Activated CD4-positive, CD25-positive, alpha-beta regulatory T cell treated with anti-CD3 and anti-CD28 coated beads, Interleukin-2, amount 50 U/mL, for 16 hours (primary cell): ENCODE results near the gene CLCN7.

ENCODE experiments used
- DNase-seq: peaks from one replicate; pipeline ENCODE4 v3.0.0-alpha.2; 2020; ENCODE audit warnings: low read depth, low spot score

The CLCN7 gene

DNA sequence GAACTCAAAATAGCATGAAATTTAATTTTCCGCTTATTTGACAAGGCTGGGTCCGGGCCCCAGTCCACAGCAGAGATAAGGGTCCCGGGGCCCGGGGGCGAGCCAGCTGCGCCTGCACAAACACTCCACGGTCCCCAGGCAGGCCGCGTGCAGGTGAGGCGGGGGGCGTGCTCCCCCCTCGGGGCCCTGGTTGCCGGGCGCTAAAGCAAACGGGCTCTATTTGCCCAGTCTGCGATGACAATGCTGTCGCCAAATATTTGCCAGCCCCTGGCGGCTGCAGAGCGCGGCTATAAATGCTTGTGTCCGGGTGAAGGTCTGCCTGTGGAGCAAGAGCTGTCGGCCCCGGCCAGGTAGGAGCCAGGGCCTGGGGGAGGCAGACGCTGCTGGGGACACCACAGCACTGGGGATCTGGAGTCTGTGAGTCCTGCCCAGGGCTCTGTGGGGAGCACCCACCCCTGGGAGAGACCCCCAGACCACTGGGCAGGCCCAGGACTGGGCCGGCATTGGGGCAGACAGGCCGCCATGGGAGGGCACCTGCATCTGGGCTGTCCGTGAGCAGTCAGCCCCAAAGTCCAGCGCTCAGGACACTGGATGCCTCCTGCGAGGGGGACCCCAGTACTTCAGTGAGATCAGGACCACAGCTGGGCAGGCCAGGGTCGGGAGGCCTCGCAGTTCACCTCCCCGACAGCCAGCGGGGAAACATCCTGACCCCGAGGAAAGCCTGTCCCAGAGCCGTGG lies 43.9 kb downstream of the CLCN7 start, which contains the start of gene PERCC1:
PERCC1 (plus strand) TSS at position 320 of the 738 bp plus-strand sequence. CDS start 1,516 bp downstream, outside the sequence.
- no peak for DNase-seq

DNA sequence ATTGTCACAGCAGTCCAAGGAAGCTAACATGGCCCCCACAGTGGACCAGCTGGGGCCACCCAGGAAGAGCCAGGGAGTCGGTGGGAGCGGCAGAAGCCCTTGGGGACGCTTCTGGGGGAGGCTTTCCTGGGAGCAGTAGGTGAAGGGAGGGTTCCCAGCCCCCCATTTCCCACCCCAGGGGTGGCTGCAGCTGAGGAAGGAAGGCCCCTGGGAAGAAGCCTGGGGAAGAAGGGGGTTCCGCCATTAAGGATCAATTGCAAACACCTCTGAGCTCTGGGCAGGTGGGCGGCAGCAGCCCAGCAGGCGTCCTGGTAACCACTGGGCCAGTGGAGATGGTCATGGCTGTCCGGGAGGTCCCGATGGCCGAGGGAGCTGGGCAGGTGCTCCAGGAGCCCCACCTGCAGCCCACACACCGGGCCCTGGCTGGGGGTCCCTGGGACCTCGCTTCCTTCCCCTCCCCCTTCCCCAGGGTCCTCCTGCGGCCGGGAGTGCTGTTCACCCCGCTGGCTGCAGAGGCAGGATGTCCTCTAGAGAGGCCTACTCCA lies 44.5 kb downstream of the CLCN7 start:
- no peak for DNase-seq

DNA sequence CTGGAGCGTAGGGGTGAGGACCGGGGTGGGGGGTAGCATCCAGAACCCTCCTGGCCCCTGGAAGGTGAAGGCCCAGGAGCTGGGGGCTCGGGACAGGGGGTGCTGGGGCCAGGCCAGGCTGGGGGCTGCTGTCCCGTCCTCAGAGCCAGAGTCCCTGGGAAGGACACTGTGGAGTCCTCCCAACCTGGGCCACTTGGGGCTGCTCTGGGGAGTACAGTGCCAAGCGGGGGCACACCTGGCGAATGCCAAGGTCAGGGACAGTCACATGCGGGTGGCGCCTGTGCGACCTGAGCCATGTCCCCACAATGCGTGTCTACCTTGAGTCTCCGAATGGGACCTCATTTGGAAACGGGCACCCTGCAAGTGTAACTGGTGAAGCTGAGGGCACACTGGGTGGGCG lies 45.2 kb downstream of the CLCN7 start:
- DNase-seq, result no peak

DNA sequence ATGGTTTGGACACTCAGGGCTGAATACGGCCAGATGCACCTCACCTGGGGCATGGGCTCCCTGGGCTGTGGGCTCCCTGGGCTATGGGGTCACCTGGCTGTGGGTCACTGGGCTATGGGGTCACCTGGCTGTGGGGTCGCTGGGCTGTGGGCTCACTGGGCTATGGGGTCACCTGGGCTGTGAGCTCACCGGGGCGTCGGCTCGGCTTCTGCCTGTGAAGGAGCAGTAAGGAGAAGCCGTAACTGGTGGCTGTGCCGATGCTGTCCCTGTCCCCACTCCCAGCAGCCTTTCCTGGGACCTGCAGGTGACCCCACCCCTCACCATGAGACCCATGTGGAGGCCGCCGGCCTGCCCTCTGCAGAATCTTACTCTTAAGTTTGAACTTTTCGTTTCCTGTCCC lies 45.8 kb downstream of the CLCN7 start:
- no peak for DNase-seq

DNA sequence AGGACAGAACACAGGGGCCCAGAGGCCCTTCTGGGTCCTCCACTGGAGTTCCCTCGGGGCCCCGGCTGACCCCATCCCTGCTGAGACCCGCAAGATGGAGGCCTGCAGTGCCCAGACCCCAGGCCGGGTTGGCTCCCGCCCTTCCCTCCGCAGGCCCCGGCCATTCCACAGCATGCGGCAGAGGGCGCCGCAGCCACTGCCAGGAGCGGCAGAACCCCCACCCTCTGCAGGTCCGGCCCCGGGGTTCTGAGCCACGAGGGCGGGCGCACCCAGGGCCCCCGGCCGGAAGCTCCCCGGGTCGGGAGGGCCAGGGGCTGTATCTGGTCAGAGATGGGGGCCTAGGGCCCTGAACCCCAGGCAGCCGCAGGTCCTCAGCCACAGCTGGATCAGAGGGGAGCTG lies 46.3 kb downstream of the CLCN7 start:
- DNase-seq, result no peak

DNA sequence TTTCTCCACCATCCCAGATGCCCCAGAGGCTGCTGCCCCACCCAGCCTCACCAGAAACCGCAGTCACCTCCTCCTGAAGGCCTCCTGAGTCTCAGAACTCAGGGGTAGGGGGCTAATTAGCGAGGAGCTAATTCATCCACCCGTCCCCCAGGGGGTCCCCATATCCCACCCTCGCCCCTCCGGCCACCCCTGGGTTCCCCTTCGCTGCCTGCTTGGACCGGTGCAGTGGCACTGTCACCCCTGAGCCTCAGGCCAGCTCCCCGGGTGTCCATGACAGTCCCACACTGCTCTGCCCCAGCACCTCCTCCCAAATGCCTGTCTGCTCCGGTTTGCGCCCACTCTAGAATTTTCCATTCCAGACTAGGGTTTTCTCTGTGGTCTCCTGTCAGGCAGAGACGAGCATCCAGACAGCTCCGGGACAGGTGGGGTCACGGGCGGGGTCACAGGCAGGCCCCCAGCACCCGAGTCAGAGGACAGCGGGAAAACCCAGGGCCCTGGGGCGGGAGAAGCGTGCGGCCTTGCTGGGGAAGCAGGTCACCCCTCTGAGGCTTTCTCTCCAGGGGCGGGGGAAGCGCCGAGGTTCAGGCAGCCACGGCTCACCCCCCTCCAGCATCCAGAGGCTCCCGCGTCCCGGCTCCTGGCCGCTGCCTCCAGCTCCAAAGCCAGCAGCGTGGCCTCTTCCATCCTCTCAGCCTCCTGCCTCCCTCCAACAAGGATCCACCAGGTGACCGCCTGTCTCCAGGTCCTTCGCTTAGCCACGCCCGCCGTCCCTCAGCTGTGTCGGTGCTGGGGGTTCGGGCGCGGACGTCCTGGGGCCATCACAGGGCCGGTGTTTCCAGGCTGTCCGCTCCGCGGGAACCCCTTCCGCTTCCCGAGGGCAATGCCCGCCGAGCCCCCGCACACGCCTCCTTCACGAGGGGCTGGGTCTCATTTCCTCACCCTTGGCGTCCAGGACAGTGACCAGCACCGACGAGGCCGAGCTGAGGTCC lies 47.1 kb downstream of the CLCN7 start:
- no peak for DNase-seq

DNA sequence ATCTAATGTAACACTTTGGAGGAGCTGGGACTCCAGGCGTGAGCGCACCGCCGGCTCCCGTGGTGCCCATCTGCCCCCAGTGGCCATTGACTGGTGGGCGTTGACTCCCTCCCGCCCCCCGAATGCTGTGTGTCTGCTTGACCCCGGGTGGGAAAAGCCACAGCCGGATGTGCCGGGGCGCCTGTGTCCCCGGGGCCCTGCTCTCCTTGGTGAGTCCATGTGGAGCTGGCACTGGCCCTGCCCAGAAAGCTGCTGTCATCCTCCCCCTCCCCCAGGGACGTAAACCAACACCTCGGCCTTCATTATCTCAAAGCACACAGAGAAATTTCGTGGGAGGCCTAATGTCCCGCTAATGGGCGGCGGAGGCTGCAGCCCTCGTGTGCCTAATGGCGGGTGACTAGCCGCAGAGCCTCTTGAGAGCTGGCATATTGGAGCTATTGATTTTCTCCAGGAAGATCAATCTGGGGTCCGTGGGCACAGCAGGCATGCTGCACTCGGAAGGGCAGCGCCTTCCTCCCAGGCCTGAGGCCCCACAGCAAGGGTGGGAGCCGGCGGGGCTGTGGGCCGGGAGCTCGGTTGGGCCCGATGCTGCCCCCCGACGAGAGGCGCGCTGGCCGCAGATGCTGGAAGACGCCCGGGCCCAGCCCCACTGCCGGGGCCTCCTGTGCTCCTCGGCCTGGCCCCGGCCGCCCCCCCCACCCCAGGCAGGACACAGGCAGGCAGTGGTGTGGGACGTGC lies 47.9 kb downstream of the CLCN7 start:
- no peak for DNase-seq

DNA sequence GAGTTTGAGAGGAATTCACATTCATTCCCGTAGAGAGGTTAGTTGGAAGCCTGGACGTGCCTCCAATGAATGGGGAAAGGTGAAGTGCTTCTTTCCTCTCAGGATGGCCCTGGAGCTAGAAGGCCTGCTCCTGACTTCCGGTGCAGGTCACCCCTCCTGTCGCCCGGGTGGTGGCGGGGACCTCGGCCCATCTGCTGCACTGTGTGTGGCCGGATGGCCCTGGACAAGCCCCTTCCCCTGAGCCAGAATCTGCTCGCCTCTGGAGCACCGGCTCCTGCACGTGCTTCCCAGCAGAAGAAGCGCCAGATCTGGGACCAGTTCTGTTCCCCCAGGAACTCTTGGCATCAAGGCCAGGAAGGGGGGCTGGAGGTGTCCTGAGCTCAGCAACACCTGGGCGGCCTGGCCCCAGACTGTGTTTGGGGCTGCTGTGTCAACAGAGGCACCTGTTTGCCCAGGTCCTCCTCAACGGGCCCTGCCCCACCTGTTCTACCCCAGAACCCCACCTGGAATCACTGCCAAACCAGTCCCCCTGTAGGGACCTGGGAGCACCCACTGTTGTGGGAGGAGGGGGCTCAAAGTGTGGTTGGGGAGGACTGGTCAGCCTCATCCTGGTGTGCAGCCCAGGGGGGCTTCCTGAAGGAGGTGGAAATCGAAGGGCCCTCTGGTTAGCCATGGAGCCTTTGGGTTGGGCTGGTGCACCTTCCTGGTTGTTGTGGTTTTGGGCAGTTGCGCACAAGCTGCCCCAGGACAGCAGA lies 49.0 kb downstream of the CLCN7 start:
- DNase-seq, result no peak

DNA sequence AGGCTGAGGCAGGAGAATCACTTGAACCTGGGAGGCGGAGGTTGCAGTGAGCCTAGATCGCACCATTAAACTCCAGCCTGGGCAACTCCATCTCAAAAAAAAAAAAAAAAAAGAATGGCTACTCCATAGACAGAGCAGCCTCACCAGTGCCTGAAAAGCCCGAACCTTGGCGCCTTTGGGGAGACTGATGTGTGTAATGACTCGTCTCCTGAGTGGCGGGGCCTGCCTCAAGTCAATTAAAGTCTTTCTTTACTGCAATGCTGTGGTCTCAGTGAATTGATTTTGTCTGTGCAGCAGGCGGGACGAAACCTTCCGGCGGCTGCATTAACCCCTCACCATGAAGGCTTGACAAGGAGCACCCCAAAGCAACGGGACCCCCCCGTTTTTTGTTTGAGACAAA lies 50.8 kb downstream of the CLCN7 start:
- no peak for DNase-seq

DNA sequence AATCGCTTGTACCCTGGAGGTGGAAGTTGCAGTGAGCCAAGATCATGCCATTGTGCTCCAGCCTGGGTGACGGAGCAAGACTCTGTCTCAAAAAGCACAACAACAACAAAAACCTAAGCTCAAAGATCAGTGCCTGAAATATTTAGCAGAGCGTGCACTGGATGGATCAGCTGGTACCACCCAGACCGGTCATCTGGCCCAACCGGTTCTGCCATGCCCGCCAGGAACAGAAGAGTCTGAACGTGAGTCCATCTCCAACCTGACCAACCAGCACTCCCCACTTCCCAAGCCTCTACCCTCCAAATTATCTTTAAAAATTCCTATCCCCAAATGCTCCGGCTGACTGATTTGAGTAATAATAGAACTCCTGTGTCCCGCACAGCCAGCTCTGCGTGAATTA lies 52.8 kb downstream of the CLCN7 start:
- DNase-seq, result no peak

DNA sequence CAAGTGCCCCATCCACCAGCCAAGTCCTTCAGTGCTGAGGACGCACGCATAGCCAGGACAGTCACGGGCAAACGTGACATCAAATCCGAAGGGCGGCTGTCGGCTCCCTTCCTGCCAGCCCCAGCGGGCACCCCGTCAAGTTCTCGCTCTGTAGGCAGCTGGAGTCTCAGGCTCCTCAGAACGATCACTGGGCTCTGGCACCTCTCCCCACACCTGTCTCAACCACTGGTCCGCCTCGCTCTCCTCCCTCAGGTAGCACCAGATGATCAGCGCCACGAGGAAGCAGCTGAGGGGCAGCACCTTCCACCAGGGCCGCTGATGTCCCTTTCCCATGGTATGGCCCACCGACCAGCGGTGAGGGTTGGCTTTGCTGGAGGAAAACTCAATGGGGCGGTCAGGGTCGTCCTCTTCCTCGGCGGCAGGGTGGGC lies 54.7 kb downstream of the CLCN7 start:
- DNase-seq, result no peak

DNA sequence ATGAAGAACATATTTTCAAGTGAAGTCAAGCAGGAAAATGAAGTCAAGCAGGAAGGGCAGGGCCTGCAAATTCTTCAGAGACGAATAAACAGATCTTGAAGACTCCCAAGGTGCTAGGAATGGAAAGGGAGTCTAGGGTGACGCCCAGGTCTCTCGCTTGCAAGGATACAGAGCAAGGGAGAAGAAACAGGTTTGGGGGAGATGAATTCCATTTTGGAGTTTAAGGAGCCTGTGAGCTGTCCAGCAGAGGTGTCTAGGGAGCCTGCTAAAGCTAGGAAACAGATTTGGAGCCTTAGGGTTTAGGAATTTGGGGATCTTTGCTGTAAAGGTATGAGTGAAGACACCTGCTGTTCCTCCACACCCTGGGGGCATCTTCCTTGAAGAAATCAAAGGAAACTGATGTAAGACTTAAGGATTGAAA lies 58.3 kb downstream of the CLCN7 start:
- DNase-seq, result no peak

DNA sequence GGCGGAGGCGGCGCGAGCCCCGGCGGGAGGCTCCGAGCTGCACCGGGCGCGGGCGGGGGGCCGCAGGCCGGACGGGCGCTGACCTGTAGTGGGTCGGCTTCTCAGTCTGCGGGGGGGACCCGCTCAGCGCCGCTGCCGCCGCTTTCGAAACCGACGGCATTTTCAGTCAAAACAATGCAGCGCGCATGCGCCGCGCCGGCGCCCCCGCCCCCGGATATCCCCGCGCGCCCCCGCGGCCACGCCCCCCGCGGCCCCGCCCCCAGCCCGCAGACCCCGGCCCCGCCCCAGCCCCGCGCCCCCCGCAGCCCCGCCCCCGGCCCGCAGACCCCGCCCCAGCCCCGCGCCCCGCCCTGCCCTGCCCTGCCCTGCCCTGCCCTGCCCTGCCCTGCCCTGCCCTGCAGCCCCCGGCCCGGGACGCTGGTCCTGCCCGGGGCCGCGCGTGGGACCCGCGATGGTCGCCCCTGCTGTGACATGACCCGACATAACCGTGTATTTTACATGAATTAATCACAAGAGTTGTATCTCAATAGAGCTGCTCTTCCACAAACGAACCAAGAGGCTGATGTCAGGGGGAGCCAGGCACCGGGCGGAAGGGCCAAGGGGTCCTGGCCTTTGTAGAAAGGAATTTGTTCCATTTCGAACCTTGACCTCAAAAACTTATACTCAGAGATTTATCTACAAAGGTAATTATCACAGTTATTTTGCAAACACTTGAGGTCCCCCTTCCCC lies 60.1 kb downstream of the CLCN7 start, which contains the start of gene UNKL:
UNKL (minus strand) TSS at position 173 of the 729 bp plus-strand sequence; CDS start at position 160, 13 bp downstream.
- DNase-seq, result peak; percentile 56

DNA sequence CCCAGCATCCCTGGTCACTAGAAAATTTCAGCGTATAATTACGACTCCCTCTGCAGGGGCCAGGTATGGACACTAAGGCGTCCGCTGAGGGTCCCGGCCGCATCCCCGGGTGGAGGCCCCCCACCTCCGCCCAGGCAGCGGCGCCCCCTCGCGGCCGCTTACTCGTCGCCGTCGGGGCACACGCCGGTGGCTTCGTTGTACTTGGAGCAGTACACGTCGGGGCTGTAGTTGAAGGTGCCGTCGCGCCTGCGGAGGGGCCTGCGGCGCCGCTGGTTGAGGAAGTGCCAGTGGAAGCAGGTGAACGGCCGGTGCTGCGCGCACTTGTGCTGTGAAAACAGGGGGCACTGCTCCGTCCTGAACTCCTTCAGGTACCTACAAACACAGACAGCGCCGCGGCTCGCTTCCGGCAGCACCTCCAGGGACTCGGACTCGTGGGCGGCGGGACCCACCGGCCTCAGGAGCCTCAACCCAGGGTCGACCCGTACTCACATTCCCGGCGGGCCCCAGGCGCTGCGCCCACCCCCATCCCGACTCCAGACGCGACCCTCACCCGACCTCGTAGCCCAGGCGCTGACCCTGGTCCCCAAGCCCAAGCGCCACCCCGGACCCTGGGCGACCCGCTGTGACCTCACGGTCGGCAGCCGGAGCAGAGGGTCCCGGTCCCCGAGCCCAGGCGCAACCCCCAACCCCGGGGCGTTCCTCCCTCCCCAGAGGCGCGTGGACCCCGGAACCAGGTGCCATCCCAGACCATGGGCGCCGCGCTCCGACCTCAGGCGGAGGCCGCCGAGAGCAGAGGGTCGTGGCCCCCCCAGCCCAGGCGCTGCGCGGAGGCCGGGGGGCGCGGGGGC lies 60.9 kb downstream of the CLCN7 start:
- peak; percentile 39 for DNase-seq

DNA sequence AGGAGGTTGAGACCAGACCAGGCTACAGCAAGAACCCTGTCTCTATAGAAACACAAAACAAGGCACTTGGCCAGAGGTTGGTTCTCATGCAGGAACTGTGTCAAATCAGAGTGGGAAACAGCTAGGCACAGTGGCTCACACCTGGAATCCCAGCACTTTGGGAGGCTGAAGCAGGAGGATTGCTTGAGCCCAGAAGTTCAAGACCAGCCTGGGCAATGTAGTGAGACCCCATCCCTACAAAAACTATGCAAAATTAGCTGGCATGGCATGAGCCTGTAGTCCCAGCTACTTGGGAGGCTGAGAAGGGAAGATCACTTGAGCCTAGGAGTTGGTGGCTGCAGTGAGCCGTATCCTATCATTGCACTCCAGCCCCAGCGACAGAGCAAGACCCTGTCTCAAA lies 62.0 kb downstream of the CLCN7 start:
- no peak for DNase-seq

DNA sequence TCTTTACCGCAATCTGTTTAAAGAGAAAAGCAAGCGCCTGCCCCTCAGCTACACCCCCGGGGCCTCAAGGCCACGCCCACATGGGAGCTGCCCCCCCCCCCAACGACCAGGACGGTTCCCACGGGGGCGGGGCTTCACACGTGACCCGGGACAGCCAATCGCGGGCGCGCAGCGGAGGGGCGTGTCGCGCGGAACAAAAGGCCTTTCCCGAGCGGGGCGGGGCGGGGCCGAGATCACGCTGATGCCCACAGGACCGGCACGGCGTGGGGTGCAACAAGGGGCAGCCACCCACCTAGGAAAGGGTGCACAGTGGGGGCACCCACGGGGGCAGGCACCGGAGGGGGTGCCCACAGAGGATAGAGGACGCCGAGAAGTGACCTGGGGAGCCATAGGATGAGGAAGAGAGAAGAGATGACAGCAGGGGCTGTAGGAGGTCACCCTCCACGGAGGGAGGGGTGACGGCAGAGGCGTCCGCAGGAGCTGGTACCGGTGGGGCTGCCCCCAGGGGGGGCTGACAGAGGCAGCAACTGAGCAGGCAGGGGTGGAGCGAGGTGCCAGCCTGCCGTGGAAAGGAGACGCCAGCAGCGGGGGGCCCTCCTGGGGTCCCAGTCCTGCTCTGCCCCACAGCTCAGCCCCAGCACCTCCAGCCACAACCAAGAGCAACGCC lies 66.5 kb downstream of the CLCN7 start:
- DNase-seq, result peak; percentile 92

DNA sequence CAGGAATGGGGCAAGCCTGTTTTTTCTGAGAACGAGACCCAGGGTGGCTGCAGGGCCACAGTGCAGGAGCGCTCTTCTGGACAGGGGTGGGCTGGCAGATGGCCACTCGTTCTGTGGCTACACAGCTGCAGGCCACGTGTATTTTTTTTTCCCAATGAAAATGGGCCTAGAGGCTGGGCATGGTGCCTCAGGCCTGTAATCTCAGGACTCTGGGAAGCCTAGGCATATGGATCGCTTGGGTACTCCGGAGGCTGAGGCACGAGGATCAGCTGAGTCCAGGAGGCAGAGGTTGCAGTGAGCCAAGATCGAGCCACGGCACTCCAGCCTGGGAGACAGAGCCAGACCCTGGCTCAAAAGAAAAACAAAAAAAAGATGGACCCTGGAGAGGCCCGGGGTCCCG lies 67.1 kb downstream of the CLCN7 start:
- DNase-seq, result no peak

DNA sequence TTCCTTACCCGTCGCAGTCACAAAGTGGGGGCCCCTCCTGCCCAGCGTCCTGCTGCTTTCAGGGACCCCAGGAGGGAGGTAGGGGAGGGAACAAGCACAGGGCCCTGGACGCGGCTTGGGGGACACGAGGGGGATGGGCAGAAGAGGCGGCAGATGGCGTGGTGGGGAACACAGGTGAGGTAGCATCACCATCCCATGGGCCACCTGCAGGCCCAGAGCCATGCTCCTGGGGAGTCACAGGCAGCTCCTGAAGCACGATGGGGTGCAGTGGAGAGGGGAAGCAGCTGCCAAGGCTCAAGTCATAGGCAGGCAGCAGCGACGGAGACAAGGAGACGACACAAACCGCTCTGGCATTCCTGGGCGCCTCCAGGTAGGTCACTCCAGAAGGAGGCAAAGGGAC lies 71.1 kb downstream of the CLCN7 start:
- no peak for DNase-seq

DNA sequence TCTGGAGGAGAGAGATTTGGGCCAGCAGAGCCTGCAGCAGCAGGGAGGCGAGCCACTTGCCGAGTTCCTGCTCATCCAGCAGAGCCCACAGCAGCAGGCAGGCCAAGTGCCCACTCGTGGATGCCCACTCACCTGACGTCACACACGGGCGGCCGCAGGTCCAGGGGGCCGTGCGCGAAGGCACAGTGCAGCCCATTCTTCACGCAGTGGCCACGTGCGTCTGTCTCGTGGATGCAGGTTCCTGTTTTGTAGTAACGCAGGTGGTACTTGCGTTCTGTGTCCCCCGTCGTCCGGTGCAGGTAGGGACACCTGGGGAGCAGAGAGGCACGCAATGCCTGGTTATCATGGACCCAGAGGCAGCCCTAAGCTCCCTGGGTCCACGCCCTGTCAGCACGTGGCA lies 71.8 kb downstream of the CLCN7 start:
- DNase-seq, result no peak
